Measurements from ENCODE around the gene RPS6KB2. TPM values are rescaled to one million over a fixed set of nuclear protein-coding genes. Genes with fewer than 3 reads are reported as not detected.

RPS6KB2 gene
- polyA plus RNA-seq, 1 donor from 2014 or later, result 92.8 TPM

GRCh38 chr11:67412495-67413179 lies 15.7 kb upstream of the RPS6KB2 start:
- Histone ChIP-seq H3K27me3 (ENCODE audit: insufficient read depth, low read depth, low read length) (peaks cover 23% of the 10 kb centered on the region), H3K79me2 (replicated peaks; ENCODE audit: insufficient read depth, low read length) (no peaks in the 10 kb centered on the region), H2AFZ (ENCODE audit: low read depth, low read length) (no peak overlapping the region), H3K9me3 (ENCODE audit: low read length) (no peaks in the 10 kb centered on the region), H3K9ac (ENCODE audit: low read length) (no peak overlapping the region), H3K9me2 (ENCODE audit: insufficient read depth, low read length) (no peaks in the 10 kb centered on the region), H3K36me3 (ENCODE audit: insufficient read depth, low read length) (no peaks in the 10 kb centered on the region), H3K4me2 (ENCODE audit: low read length) (no peak overlapping the region), H4K20me1 (ENCODE audit: insufficient read depth) (no peaks in the 10 kb centered on the region), H3K4me3 (ENCODE audit: low read length) (no peak overlapping the region), H3F3A (ENCODE audit: insufficient read depth, low read length, poor library complexity, severe bottlenecking) (no peaks in the 10 kb centered on the region), H3K27ac (ENCODE audit: low read length) (no peak overlapping the region)
- TF ChIP-seq SMC3 (conservative IDR thresholded peaks at IDR 0.05; ENCODE audit: poor library complexity) (no peak), RAD21 (conservative IDR thresholded peaks at IDR 0.05) (no peak), CTCF (IDR thresholded peaks at IDR 0.05; ENCODE audit: poor library complexity, severe bottlenecking) (no peak), EP300 (conservative IDR thresholded peaks at IDR 0.05; ENCODE audit: poor library complexity, severe bottlenecking) (no peak), MXI1 (conservative IDR thresholded peaks at IDR 0.05; ENCODE audit: poor library complexity, severe bottlenecking) (no peak), TAF1 (IDR thresholded peaks at IDR 0.05; ENCODE audit: low read depth) (no peak), REST (IDR thresholded peaks at IDR 0.05; ENCODE audit: borderline replicate concordance) (no peak), EZH2 (IDR thresholded peaks at IDR 0.05; ENCODE audit: borderline replicate concordance, insufficient read depth, low read length, poor library complexity, severe bottlenecking) (no peak), POLR2AphosphoS5 (IDR thresholded peaks at IDR 0.05) (no peak)

GRCh38 chr11:67413266-67413849 lies 14.9 kb upstream of the RPS6KB2 start:
- H3K27me3 ChIP-seq (ENCODE audit: insufficient read depth, low read depth, low read length), result peaks cover 23% of the 10 kb centered on the region

More at GRCh38 chr11:67413266-67413849, 14.9 kb upstream of the RPS6KB2 start:
- Histone ChIP-seq H4K20me1 (ENCODE audit: insufficient read depth) (no peaks in the 10 kb centered on the region), H3K36me3 (ENCODE audit: insufficient read depth, low read length) (no peaks in the 10 kb centered on the region), H3K9me3 (ENCODE audit: low read length) (no peaks in the 10 kb centered on the region), H3K27ac (ENCODE audit: low read length) (no peak overlapping the region), H2AFZ (ENCODE audit: low read depth, low read length) (no peak overlapping the region), H3K4me3 (ENCODE audit: low read length) (no peak overlapping the region), H3F3A (ENCODE audit: insufficient read depth, low read length, poor library complexity, severe bottlenecking) (no peaks in the 10 kb centered on the region), H3K9ac (ENCODE audit: low read length) (no peak overlapping the region), H3K4me2 (ENCODE audit: low read length) (no peak overlapping the region), H3K79me2 (replicated peaks; ENCODE audit: insufficient read depth, low read length) (no peaks in the 10 kb centered on the region), H3K9me2 (ENCODE audit: insufficient read depth, low read length) (no peaks in the 10 kb centered on the region)
- no peak for TF ChIP-seq EP300 (conservative IDR thresholded peaks at IDR 0.05; ENCODE audit: poor library complexity, severe bottlenecking)
- TF ChIP-seq CTCF (IDR thresholded peaks at IDR 0.05; ENCODE audit: poor library complexity, severe bottlenecking), result no peak
- no peak for TF ChIP-seq SMC3 (conservative IDR thresholded peaks at IDR 0.05; ENCODE audit: poor library complexity)
- TF ChIP-seq REST (IDR thresholded peaks at IDR 0.05; ENCODE audit: borderline replicate concordance), result no peak
- no peak for TF ChIP-seq POLR2AphosphoS5 (IDR thresholded peaks at IDR 0.05)
- no peak for TF ChIP-seq TAF1 (IDR thresholded peaks at IDR 0.05; ENCODE audit: low read depth)
- TF ChIP-seq RAD21 (conservative IDR thresholded peaks at IDR 0.05), result no peak
- no peak for TF ChIP-seq EZH2 (IDR thresholded peaks at IDR 0.05; ENCODE audit: borderline replicate concordance, insufficient read depth, low read length, poor library complexity, severe bottlenecking)
- no peak for TF ChIP-seq MXI1 (conservative IDR thresholded peaks at IDR 0.05; ENCODE audit: poor library complexity, severe bottlenecking)
